ENCODE data around the gene WDFY1. TPM values are rescaled to one million over a fixed set of nuclear protein-coding genes. Genes with fewer than 3 reads are reported as not detected.

WDFY1 gene
- total RNA-seq, 2 experiments from 2014 or later = 41.1 to 41.5 TPM

DNA sequence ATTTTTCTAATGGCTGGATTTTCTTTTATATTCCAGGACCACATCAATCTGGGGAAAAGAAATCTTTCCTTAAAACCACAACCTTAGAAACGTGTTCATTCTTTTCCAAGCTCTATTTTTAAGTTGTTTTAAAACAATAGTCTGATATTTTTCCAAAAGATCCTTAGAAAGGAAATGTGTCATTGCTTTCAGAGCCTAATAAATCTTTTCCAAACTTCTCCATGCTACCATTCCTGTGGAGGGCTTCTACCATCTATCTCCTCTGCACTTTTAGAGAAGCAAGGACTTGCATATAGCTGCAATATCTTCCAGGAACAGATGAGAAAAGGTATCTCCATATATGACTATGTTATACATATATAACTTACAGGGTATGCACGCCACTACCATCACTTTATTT is 21.2 kb downstream of the WDFY1 start:
- H3K36me3 Mint-ChIP-seq (ENCODE audit: low read depth) = peaks cover 5% of the 10 kb centered on the region
- no peak overlapping the region for H3K27ac Mint-ChIP-seq
- POLR2A ChIA-PET = interaction anchor here (1.3 kb wide), 1 partner anchor 42 kb away, joined by 3 read pairs; no protein-coding TSS in a partner anchor

DNA sequence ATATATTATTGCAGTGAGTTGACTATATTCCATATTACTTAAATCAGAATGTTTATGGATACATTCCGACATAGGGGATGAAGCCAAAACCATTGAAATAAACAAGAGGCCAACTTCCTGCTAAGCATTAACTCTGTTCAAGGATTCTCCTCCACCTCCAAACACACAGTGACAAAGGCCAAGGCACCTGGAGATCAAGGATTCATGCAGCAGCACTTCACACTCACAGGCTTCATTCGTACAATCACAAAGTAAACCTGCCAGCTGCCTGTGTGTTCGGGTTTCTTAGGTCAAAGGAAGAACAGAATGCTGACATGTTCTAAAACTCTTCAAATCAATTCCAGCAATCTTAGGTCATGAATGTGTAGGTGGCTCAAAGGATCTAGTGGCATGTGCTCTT is 22.8 kb downstream of the WDFY1 start:
- no peak overlapping the region for H3K4me3 Mint-ChIP-seq
- Histone ChIP-seq H3K4me3 (ENCODE audit: low read length) (no peak overlapping the region), H3K4me1 (ENCODE audit: insufficient read depth, low read length) (no peaks in the 10 kb centered on the region), H3K9me3 (ENCODE audit: control insufficient read depth in 1 of 2, insufficient read depth in 1 of 2, low read length in 2 of 2) (no peaks in the 10 kb centered on the region), H3K27me3 (ENCODE audit: control insufficient read depth in 1 of 2, insufficient read depth in 2 of 2, low read length in 2 of 2) (no peaks in the 10 kb centered on the region), H3K36me3 (ENCODE audit: insufficient read depth, low read length) (peaks cover 5% of the 10 kb centered on the region), H3K27ac (ENCODE audit: low read depth in 1 of 2, low read length in 2 of 2) (no peak overlapping the region)
- CTCF ChIA-PET = no interaction called here
- no peaks in the 10 kb centered on the region for H3K27me3 Mint-ChIP-seq
- peaks cover 24% of the 10 kb centered on the region for H3K4me1 Mint-ChIP-seq (ENCODE audit: low read depth)
- ATAC-seq (ENCODE audit: poor library complexity) (no peak), DNase-seq (no peak)
- peaks cover 12% of the 10 kb centered on the region for H3K36me3 Mint-ChIP-seq (ENCODE audit: low read depth)
- POLR2A ChIA-PET = no interaction called here
- H3K9me3 Mint-ChIP-seq = no peaks in the 10 kb centered on the region
- intact Hi-C loops (cut with DNase I, micrococcal nuclease) = no loop called here
- TF ChIP-seq, protein P1, sequence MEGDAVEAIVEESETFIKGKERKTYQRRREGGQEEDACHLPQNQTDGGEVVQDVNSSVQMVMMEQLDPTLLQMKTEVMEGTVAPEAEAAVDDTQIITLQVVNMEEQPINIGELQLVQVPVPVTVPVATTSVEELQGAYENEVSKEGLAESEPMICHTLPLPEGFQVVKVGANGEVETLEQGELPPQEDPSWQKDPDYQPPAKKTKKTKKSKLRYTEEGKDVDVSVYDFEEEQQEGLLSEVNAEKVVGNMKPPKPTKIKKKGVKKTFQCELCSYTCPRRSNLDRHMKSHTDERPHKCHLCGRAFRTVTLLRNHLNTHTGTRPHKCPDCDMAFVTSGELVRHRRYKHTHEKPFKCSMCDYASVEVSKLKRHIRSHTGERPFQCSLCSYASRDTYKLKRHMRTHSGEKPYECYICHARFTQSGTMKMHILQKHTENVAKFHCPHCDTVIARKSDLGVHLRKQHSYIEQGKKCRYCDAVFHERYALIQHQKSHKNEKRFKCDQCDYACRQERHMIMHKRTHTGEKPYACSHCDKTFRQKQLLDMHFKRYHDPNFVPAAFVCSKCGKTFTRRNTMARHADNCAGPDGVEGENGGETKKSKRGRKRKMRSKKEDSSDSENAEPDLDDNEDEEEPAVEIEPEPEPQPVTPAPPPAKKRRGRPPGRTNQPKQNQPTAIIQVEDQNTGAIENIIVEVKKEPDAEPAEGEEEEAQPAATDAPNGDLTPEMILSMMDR (IDR thresholded peaks at IDR 0.05) = no peak
- no peak overlapping the region for H3K27ac Mint-ChIP-seq

More for the DNA sequence above, 21.2 kb downstream of the WDFY1 start:
- CTCF ChIA-PET = interaction anchor here (0.8 to 1.0 kb wide), 2 partner anchors 26 to 46 kb away, joined by 3 read pairs; no protein-coding TSS in a partner anchor
- no peak overlapping the region for H3K4me3 ChIP-seq (ENCODE audit: low read length)
- Mint-ChIP-seq H3K4me1 (ENCODE audit: low read depth) (peaks cover 39% of the 10 kb centered on the region), H3K4me3 (no peak overlapping the region), H3K9me3 (no peaks in the 10 kb centered on the region), H3K27me3 (no peaks in the 10 kb centered on the region)
- TF ChIP-seq, protein P1 (IDR thresholded peaks at IDR 0.05) = no peak
- ATAC-seq (ENCODE audit: poor library complexity) (no peak), DNase-seq (no peak)
- intact Hi-C loops (cut with DNase I, micrococcal nuclease) = no loop called here
- H3K27ac ChIP-seq (ENCODE audit: low read depth in 1 of 2, low read length in 2 of 2) = no peak overlapping the region
- no peaks in the 10 kb centered on the region for H3K27me3 ChIP-seq (ENCODE audit: control insufficient read depth in 1 of 2, insufficient read depth in 2 of 2, low read length in 2 of 2)
- no peaks in the 10 kb centered on the region for H3K9me3 ChIP-seq (ENCODE audit: control insufficient read depth in 1 of 2, insufficient read depth in 1 of 2, low read length in 2 of 2)
- H3K36me3 ChIP-seq (ENCODE audit: insufficient read depth, low read length) = no peaks in the 10 kb centered on the region
- H3K4me1 ChIP-seq (ENCODE audit: insufficient read depth, low read length) = peaks cover 8% of the 10 kb centered on the region

DNA sequence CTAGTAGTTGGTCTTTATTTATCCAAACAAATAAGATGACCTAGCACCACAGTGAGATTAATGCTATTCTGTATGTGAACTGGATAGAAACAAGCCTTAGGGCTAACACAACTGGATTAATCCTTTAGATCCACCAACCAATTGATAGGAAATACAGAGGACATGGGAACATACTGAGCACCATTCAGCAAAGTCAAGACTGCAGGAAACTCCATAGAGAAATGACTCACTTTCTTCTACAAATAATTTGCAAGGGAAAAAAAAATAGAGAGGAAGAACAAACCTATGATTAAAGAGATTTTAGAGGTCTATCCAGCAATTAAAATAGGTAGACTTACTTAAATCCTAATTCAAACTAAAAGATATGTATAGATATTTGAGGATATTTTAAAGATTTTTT is 23.9 kb downstream of the WDFY1 start:
- no peak overlapping the region for H3K4me3 ChIP-seq (ENCODE audit: low read length)
- H3K36me3 Mint-ChIP-seq (ENCODE audit: low read depth) = peaks cover 22% of the 10 kb centered on the region
- peaks cover 24% of the 10 kb centered on the region for H3K4me1 Mint-ChIP-seq (ENCODE audit: low read depth)
- no peaks in the 10 kb centered on the region for H3K27me3 ChIP-seq (ENCODE audit: control insufficient read depth in 1 of 2, insufficient read depth in 2 of 2, low read length in 2 of 2)
- no peak for ATAC-seq (ENCODE audit: poor library complexity)
- H3K27ac Mint-ChIP-seq = no peak overlapping the region
- intact Hi-C loops (cut with DNase I, micrococcal nuclease) = no loop called here
- no peaks in the 10 kb centered on the region for H3K4me1 ChIP-seq (ENCODE audit: insufficient read depth, low read length)
- TF ChIP-seq, protein P1 (IDR thresholded peaks at IDR 0.05) = no peak
- no peak for DNase-seq
- no peak overlapping the region for H3K4me3 Mint-ChIP-seq
- H3K9me3 ChIP-seq (ENCODE audit: control insufficient read depth in 1 of 2, insufficient read depth in 1 of 2, low read length in 2 of 2) = no peaks in the 10 kb centered on the region
- ChIA-PET CTCF (no interaction called here), POLR2A (no interaction called here)
- no peaks in the 10 kb centered on the region for H3K9me3 Mint-ChIP-seq
- no peaks in the 10 kb centered on the region for H3K27me3 Mint-ChIP-seq
- H3K36me3 ChIP-seq (ENCODE audit: insufficient read depth, low read length) = peaks cover 13% of the 10 kb centered on the region
- no peak overlapping the region for H3K27ac ChIP-seq (ENCODE audit: low read depth in 1 of 2, low read length in 2 of 2)

Data from CD4-positive, alpha-beta T cell (primary cell).